ENCODE results near the gene TARS2.

The TARS2 gene

DNA sequence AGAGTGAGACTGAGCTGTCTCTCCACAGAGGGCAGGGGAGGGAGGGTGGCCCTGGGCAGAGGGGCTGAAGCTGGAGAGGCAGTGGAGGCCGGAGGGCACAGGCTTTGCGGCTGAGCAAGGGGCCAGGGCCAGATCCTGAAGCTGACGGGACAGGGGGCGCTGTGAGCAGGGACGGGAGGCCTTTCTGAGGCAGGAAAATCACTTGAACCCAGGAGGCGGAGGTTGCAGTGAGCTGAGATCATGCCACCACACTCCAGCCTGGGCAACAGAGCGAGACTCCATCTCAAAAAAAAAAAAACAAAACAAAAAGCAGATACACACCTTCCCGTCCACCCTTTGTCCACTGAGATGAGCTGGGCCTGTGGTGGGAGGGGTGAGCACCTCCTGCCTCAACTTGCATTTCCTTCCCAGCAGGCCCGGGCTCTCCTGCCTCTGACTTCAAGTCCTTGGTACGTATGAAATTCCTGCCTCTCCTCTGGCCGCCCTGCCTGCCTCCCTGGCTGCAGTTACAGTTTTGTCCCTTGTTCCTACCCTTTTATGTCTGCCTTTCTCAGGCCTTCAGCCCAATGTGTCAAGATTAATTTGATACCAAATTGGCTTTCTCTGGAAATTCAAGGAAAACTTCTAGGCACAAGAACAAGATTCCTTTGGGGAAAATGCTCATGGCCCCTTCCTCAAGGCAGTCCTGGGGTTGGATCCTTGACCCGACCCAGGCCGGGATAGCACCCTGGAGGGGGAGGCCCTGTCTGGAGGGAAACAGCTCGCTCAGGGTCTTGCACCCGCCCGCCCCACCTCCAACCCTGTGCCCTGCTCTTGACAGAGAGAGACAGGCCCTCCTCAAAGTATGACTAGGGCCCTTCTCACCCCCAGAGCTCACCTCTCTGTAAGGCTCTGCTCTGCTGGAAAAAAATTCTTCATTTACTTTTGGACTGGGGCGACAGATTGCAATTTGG, 50.8 kb downstream of the TARS2 start:
- DNase-seq (ENCODE audit: low read depth in 2 of 2): no peak

DNA sequence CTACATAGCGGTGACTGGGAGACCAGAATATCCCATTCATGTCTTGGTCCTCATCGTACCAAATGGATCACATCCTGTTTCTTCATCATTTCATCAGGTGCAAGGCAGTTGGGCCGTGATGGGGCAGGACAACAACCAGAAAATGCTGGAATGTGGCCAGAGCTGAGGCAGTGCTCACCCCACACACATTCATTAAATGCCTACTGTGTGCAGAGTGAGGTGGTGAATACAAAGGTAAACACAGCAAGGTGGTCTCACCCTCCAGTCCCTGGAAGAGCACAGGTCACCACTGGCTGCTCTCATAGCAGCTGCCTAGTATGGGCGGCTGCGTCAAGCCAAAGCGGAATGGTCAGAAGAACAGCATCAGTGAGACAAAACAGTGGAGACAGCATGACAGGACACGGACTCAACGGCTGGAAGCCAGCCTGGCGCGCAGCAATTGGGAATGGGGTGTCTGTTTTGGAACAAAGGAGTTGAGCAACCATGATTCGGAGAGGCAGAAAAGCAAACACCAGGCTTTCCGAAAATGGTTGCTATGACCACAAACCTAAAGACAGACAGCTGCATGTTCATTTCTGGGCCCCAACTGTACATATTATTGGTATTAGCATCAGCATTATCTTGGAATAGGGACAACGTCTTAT, 56.4 kb downstream of the TARS2 start:
- no peak for DNase-seq (ENCODE audit: low read depth in 2 of 2)

DNA sequence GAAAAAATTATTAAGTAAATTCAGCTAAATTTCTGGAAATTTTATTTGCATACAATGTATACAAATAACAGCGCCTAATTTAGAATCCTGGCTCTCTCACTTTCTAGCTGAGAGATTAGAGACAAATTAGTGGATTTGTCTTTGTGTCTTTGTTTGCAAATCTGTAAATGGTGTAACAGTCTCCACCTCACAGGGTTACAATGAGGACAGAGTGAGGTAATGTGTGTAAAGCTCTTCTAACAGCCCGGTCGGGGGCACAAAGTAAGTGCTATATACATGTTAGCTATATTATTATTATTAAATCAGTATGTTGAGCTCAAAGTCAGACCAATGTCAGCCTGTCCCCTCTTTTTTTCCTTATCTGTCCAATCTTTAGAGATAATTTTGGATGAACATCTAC, 57.0 kb downstream of the TARS2 start:
- DNase-seq (ENCODE audit: low read depth in 2 of 2): no peak

DNA sequence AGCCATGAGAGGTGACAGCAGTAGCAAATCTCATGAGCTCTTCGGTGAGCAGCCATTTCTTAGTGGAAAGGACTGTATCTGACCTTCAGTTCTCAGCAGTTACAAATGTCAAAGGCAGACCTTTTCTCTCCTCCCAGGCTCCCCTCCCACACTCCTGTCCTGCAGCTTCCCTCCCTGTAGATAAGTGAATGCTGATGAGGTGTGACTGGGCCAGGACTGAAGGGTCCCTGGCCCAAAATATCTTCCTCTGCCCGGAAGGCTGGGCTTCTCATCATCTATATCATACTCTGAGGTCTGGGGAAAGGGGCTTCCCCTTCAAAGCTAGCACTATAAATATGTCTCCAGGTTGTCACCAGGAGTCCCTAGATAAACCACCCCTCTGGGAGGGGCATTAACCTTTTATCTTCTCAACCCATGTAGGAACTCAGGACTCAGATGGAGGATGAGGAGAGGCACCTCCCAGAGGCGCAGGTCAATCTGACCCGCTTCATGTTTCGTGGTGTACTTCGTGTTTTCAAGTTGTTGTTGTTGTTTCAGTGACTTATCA, 58.3 kb downstream of the TARS2 start:
- DNase-seq (ENCODE audit: low read depth in 2 of 2): no peak

GRCh38 chr1:150546294-150546937, 59.2 kb downstream of the TARS2 start:
- no peak for DNase-seq (ENCODE audit: low read depth in 2 of 2)

GRCh38 chr1:150548324-150548631, 61.1 kb downstream of the TARS2 start:
- DNase-seq (ENCODE audit: low read depth in 2 of 2): no peak

- no peak for DNase-seq (ENCODE audit: low read depth in 2 of 2)
Observed at GRCh38 chr1:150548632-150549495, 61.6 kb downstream of the TARS2 start, which contains the start of gene ADAMTSL4. ADAMTSL4 (plus strand) TSS chr1:150549408; CDS start chr1:150552289, 2,881 bp downstream.

GRCh38 chr1:150549496-150550221, 62.4 kb downstream of the TARS2 start:
- no peak for DNase-seq (ENCODE audit: low read depth in 2 of 2)

DNA sequence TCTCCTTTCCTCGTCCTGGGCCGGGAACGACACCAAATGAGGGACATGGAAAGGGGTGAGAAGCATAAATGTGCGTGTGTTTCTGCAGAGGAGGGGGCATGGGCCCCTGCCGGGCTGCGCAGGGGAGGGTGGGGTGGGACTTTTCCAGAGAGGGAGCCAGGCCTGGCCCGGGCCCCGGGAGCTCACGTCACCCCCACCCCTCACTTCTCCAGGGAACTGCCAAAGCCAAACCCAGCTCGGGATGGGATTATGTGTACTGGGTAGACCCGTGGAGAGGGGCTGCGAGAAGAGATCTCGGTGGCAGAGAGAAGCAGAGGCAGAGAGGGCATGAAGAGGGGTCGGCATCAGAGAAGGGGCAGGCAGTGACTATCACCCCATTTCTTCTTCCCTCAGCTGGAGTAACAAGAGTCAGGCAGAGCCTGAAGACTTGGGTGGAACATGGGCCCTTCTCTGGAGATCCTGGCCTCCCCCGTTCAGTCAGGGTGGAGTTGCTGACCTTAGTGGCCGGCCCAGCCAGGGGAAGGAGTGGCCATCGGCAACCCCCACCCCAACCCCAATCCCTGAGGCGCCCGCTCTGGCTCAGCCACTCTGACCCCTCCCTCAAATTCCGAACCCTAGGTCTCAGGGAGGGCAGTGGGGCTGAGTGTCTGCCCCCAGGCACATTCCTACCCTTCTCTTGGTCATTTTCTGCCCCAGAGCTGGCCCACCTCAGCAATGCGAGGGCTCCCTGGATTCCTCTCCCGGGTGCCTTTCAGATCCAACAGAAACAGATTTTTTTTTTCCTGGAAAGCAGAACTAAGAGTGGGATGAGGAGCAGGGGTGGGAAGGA, 63.2 kb downstream of the TARS2 start:
- DNase-seq (ENCODE audit: low read depth in 2 of 2): no peak

GRCh38 chr1:150551051-150551783, 64.0 kb downstream of the TARS2 start:
- no peak for DNase-seq (ENCODE audit: low read depth in 2 of 2)

DNA sequence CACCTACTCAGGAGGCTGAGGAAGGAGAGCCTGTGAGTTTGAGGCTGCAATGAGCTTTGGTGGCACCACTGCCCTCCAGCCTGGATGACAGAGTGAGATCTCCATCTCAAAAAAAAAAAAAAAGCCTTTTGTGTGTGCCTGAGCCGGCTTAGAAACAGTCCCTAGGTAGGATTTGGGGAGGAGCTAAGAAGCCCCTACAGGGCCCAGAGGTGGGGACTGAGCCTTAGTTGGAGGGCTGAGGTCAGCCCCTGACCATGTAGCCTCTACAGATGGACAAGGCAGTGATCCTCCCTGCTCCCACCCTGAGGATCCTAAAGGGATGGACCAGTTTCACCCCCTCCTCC, 64.5 kb downstream of the TARS2 start:
- no peak for DNase-seq (ENCODE audit: low read depth in 2 of 2)

DNA sequence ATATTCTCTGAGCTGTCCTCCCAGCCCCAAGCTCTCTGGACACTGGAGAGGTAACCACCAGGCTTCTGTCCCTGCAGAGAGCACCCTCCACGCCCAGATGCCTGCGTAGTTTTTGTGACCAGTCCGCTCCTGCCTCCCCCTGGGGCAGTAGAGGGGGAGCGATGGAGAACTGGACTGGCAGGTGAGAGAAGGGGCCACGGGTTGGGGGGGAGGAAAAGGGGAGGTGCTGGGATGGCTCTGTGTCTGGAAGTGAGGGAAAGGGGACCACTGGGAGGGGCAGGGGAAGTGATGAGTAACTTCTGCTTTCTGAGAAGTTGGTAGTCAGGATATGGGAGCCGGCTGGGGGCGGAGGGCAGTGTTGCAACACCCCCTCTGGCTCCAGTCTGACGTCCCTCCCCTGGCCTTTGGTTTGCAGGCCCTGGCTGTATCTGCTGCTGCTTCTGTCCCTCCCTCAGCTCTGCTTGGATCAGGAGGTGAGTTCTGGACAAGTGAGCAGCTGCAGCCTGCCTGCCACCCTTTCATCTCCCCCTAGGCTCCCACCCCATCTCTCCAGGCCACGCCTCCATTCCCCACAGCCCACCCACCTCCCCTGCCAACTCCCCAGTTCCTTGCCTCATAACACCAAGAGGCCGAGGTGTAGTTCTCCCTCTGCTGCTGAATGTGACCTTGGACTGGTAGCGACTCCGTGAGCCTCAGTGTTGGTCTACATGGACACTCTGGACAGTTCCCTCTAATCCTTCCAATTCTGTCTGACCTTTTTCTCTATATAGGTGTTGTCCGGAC, 65.1 kb downstream of the TARS2 start:
- DNase-seq (ENCODE audit: low read depth in 2 of 2): no peak

DNA sequence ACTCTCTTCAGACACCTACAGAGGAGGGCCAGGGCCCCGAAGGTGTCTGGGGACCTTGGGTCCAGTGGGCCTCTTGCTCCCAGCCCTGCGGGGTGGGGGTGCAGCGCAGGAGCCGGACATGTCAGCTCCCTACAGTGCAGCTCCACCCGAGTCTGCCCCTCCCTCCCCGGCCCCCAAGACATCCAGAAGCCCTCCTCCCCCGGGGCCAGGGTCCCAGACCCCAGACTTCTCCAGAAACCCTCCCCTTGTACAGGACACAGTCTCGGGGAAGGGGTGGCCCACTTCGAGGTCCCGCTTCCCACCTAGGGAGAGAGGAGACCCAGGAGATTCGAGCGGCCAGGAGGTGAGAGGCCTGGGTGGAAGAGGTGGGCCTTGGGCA, 65.7 kb downstream of the TARS2 start:
- DNase-seq (ENCODE audit: low read depth in 2 of 2): no peak

GRCh38 chr1:150553392-150554085, 66.3 kb downstream of the TARS2 start:
- no peak for DNase-seq (ENCODE audit: low read depth in 2 of 2)

GRCh38 chr1:150554086-150554452, 66.8 kb downstream of the TARS2 start:
- no peak for DNase-seq (ENCODE audit: low read depth in 2 of 2)

DNA sequence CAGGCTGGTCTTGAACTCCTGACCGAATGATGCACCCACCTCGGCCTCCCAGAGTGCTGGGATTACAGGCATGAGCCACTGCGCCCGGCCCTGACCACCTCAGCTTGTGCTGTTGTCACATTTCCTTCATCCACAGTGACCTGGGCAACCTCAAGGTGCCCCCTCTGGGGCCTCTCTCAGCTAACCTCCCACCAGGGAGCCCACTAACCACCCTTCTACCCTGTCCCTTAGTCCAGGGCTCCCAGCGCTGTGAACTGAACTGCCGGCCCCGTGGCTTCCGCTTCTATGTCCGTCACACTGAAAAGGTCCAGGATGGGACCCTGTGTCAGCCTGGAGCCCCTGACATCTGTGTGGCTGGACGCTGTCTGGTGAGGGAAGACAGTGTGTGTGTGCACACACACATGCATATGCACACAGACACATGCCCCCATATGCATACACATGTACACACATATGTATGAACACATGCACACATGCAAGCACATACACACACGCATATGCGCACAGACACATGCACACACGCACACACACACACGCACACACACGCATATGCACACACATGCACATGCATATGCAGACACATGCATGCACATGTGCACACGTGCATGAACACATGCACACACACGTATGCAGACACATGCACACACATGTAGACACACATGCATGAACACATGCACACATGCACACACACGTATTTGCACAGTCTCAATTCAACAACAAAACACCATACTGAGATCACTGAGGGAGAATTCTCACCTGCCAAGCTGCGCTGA, 68.2 kb downstream of the TARS2 start:
- DNase-seq (ENCODE audit: low read depth in 2 of 2): no peak

Data from stimulated activated CD4-positive, alpha-beta T cell treated with anti-CD3 and anti-CD28 coated beads, Interleukin-1b, Interleukin-23, amount 100 ng/mL, for 1 hour (primary cell).